ENCODE results near the gene UBAP2.

The UBAP2 gene

GRCh38 chr9:33932078-33932807, 116.4 kb downstream of the UBAP2 start:
- Histone ChIP-seq H2BK5ac (ENCODE audit: low read length) (no peak overlapping the region), H3K27ac (replicated peaks; ENCODE audit: low read length) (no peak overlapping the region), H3K9me3 (replicated peaks in 1 of 2; ENCODE audit: control insufficient read depth in 2 of 2, insufficient read depth in 1 of 2, low read depth in 1 of 2, low read length in 2 of 2) (no peaks in the 10 kb centered on the region), H3K79me1 (ENCODE audit: low read depth, low read length) (peaks cover 3% of the 10 kb centered on the region), H2AK5ac (ENCODE audit: low read depth, low read length) (no peak overlapping the region), H4K91ac (ENCODE audit: low read depth, low read length, poor library complexity) (no peak overlapping the region), H3K9ac (ENCODE audit: low read depth, low read length, poor library complexity) (no peak overlapping the region), H3K4ac (ENCODE audit: low read length) (no peak overlapping the region), H3K14ac (ENCODE audit: low read length) (no peak overlapping the region), H3K27me3 (ENCODE audit: control insufficient read depth in 3 of 3, insufficient read depth in 3 of 3, low read depth in 1 of 3, low read length in 3 of 3) (no peaks in the 10 kb centered on the region), H3K4me2 (ENCODE audit: insufficient read depth, low read length, poor library complexity, severe bottlenecking) (no peak overlapping the region), H3K23ac (ENCODE audit: low read depth, low read length, poor library complexity) (no peak overlapping the region), H3K4me1 (ENCODE audit: control insufficient read depth in 2 of 2, insufficient read depth in 1 of 2, low read depth in 1 of 2, low read length in 2 of 2) (no peaks in the 10 kb centered on the region), H2BK120ac (ENCODE audit: low read depth, low read length) (no peak overlapping the region), H3K4me3 (ENCODE audit: low read length in 2 of 2) (no peak overlapping the region), H2BK12ac (ENCODE audit: low read length) (no peak overlapping the region), H4K8ac (ENCODE audit: low read depth, low read length) (no peak overlapping the region), H3K36me3 (replicated peaks in 1 of 2; ENCODE audit: control insufficient read depth in 2 of 2, insufficient read depth in 2 of 2, low read length in 2 of 2) (peaks cover 50 to 95% of the 10 kb centered on the region in 2 donors), H2AFZ (ENCODE audit: low read length) (no peak overlapping the region), H3K18ac (ENCODE audit: low read length) (no peak overlapping the region), H2BK15ac (ENCODE audit: low read length) (no peak overlapping the region)
- DNase-seq (ENCODE audit: low spot score), result no peak
- no CpG with 5 or more reads among the region's 20 CpGs for WGBS, 2 donors (ENCODE audit: extremely low coverage in 2 of 2, insufficient read length in 2 of 2, insufficient replicate concordance in 1 of 2)

DNA sequence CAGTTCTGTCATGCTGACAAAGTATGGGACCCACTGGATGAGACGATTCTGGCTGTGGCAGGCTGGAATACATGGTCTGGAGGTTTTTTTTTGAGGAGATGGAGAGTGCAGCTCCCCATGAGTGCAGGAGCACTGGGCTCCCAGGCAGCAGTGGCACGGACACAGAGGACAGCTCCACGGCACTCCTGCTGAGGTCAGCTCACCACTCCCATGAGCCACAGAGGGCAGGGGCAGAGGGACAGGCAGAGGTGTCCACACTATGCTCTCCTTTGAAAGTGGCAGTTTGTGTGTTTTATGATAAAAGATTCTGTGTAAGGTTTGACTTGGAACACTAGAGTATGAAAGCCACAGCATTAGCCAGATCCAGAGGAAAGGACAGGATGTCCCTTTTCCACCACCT, 117.4 kb downstream of the UBAP2 start:
- H3K4me2 ChIP-seq (ENCODE audit: insufficient read depth, low read length, poor library complexity, severe bottlenecking), result no peak overlapping the region

GRCh38 chr9:33927694-33928093, 121.0 kb downstream of the UBAP2 start:
- no peak overlapping the region for H2BK15ac ChIP-seq (ENCODE audit: low read length)
- DNase-seq (ENCODE audit: low spot score), result no peak
- no peak overlapping the region for H3K27ac ChIP-seq (replicated peaks; ENCODE audit: low read length)
- H3K4ac ChIP-seq (ENCODE audit: low read length), result no peak overlapping the region
- H3K4me1 ChIP-seq (ENCODE audit: control insufficient read depth in 2 of 2, insufficient read depth in 1 of 2, low read depth in 1 of 2, low read length in 2 of 2), result peaks cover 0 to 3% of the 10 kb centered on the region in 2 donors
- H3K79me1 ChIP-seq (ENCODE audit: low read depth, low read length), result peaks cover 3% of the 10 kb centered on the region
- H3K9me3 ChIP-seq (replicated peaks in 1 of 2; ENCODE audit: control insufficient read depth in 2 of 2, insufficient read depth in 1 of 2, low read depth in 1 of 2, low read length in 2 of 2), result no peaks in the 10 kb centered on the region
- H3K14ac ChIP-seq (ENCODE audit: low read length), result no peak overlapping the region
- no peak overlapping the region for H2AFZ ChIP-seq (ENCODE audit: low read length)
- H3K23ac ChIP-seq (ENCODE audit: low read depth, low read length, poor library complexity), result peak overlapping the region; percentile 66
- H2BK120ac ChIP-seq (ENCODE audit: low read depth, low read length), result no peak overlapping the region
- peaks cover 63 to 94% of the 10 kb centered on the region in 2 donors for H3K36me3 ChIP-seq (replicated peaks in 1 of 2; ENCODE audit: control insufficient read depth in 2 of 2, insufficient read depth in 2 of 2, low read length in 2 of 2)
- no peak overlapping the region for H3K18ac ChIP-seq (ENCODE audit: low read length)
- no peak overlapping the region for H2BK5ac ChIP-seq (ENCODE audit: low read length)
- H3K27me3 ChIP-seq (ENCODE audit: control insufficient read depth in 3 of 3, insufficient read depth in 3 of 3, low read depth in 1 of 3, low read length in 3 of 3), result no peaks in the 10 kb centered on the region
- H2BK12ac ChIP-seq (ENCODE audit: low read length), result no peak overlapping the region
- no peak overlapping the region for H3K9ac ChIP-seq (ENCODE audit: low read depth, low read length, poor library complexity)
- H4K91ac ChIP-seq (ENCODE audit: low read depth, low read length, poor library complexity), result no peak overlapping the region
- H3K4me2 ChIP-seq (ENCODE audit: insufficient read depth, low read length, poor library complexity, severe bottlenecking), result no peak overlapping the region
- H2AK5ac ChIP-seq (ENCODE audit: low read depth, low read length), result no peak overlapping the region
- no peak overlapping the region for H3K4me3 ChIP-seq (ENCODE audit: low read length in 2 of 2)
- no peak overlapping the region for H4K8ac ChIP-seq (ENCODE audit: low read depth, low read length)
- WGBS, 2 donors (ENCODE audit: extremely low coverage in 2 of 2, insufficient read length in 2 of 2, insufficient replicate concordance in 1 of 2), result no CpG with 5 or more reads among the region's 15 CpGs

More for the DNA sequence above, 117.4 kb downstream of the UBAP2 start:
- H3K4me1 ChIP-seq (ENCODE audit: control insufficient read depth in 2 of 2, insufficient read depth in 1 of 2, low read depth in 1 of 2, low read length in 2 of 2), result no peaks in the 10 kb centered on the region
- H2AFZ ChIP-seq (ENCODE audit: low read length), result no peak overlapping the region
- no peak for DNase-seq (ENCODE audit: low spot score)
- peaks cover 3% of the 10 kb centered on the region for H3K79me1 ChIP-seq (ENCODE audit: low read depth, low read length)
- H3K4me3 ChIP-seq (ENCODE audit: low read length in 2 of 2), result no peak overlapping the region
- peaks cover 56 to 95% of the 10 kb centered on the region in 2 donors for H3K36me3 ChIP-seq (replicated peaks in 1 of 2; ENCODE audit: control insufficient read depth in 2 of 2, insufficient read depth in 2 of 2, low read length in 2 of 2)
- H2BK15ac ChIP-seq (ENCODE audit: low read length), result no peak overlapping the region
- no peak overlapping the region for H3K23ac ChIP-seq (ENCODE audit: low read depth, low read length, poor library complexity)
- H3K9ac ChIP-seq (ENCODE audit: low read depth, low read length, poor library complexity), result no peak overlapping the region
- no peak overlapping the region for H3K4ac ChIP-seq (ENCODE audit: low read length)
- no peak overlapping the region for H2BK120ac ChIP-seq (ENCODE audit: low read depth, low read length)
- H3K27ac ChIP-seq (replicated peaks; ENCODE audit: low read length), result no peak overlapping the region
- H3K27me3 ChIP-seq (ENCODE audit: control insufficient read depth in 3 of 3, insufficient read depth in 3 of 3, low read depth in 1 of 3, low read length in 3 of 3), result no peaks in the 10 kb centered on the region
- no peaks in the 10 kb centered on the region for H3K9me3 ChIP-seq (replicated peaks in 1 of 2; ENCODE audit: control insufficient read depth in 2 of 2, insufficient read depth in 1 of 2, low read depth in 1 of 2, low read length in 2 of 2)
- no CpG with 5 or more reads among the region's 3 CpGs for WGBS, 2 donors (ENCODE audit: extremely low coverage in 2 of 2, insufficient read length in 2 of 2, insufficient replicate concordance in 1 of 2)
- no peak overlapping the region for H2BK5ac ChIP-seq (ENCODE audit: low read length)
- no peak overlapping the region for H3K18ac ChIP-seq (ENCODE audit: low read length)
- no peak overlapping the region for H2BK12ac ChIP-seq (ENCODE audit: low read length)
- no peak overlapping the region for H2AK5ac ChIP-seq (ENCODE audit: low read depth, low read length)
- no peak overlapping the region for H4K91ac ChIP-seq (ENCODE audit: low read depth, low read length, poor library complexity)
- H4K8ac ChIP-seq (ENCODE audit: low read depth, low read length), result no peak overlapping the region
- no peak overlapping the region for H3K14ac ChIP-seq (ENCODE audit: low read length)

GRCh38 chr9:33926746-33927485, 121.8 kb downstream of the UBAP2 start:
- H3K4me3 ChIP-seq (ENCODE audit: low read length in 2 of 2), result no peak overlapping the region
- H3K4me1 ChIP-seq (ENCODE audit: control insufficient read depth in 2 of 2, insufficient read depth in 1 of 2, low read depth in 1 of 2, low read length in 2 of 2), result peaks cover 0 to 3% of the 10 kb centered on the region in 2 donors
- H3K4ac ChIP-seq (ENCODE audit: low read length), result no peak overlapping the region
- no peak overlapping the region for H2BK15ac ChIP-seq (ENCODE audit: low read length)
- peak overlapping the region; percentile 30 for H3K9ac ChIP-seq (ENCODE audit: low read depth, low read length, poor library complexity)
- no peak overlapping the region for H2BK5ac ChIP-seq (ENCODE audit: low read length)
- H3K23ac ChIP-seq (ENCODE audit: low read depth, low read length, poor library complexity), result no peak overlapping the region
- H3K14ac ChIP-seq (ENCODE audit: low read length), result no peak overlapping the region
- no peak for DNase-seq (ENCODE audit: low spot score)
- no peak overlapping the region for H3K18ac ChIP-seq (ENCODE audit: low read length)
- H2AK5ac ChIP-seq (ENCODE audit: low read depth, low read length), result no peak overlapping the region
- no peaks in the 10 kb centered on the region for H3K9me3 ChIP-seq (replicated peaks in 1 of 2; ENCODE audit: control insufficient read depth in 2 of 2, insufficient read depth in 1 of 2, low read depth in 1 of 2, low read length in 2 of 2)
- H3K4me2 ChIP-seq (ENCODE audit: insufficient read depth, low read length, poor library complexity, severe bottlenecking), result no peak overlapping the region
- WGBS, 2 donors (ENCODE audit: extremely low coverage in 2 of 2, insufficient read length in 2 of 2, insufficient replicate concordance in 1 of 2), result no CpG with 5 or more reads among the region's 17 CpGs
- no peak overlapping the region for H3K27ac ChIP-seq (replicated peaks; ENCODE audit: low read length)
- no peaks in the 10 kb centered on the region for H3K27me3 ChIP-seq (ENCODE audit: control insufficient read depth in 3 of 3, insufficient read depth in 3 of 3, low read depth in 1 of 3, low read length in 3 of 3)
- peaks cover 60 to 94% of the 10 kb centered on the region in 2 donors for H3K36me3 ChIP-seq (replicated peaks in 1 of 2; ENCODE audit: control insufficient read depth in 2 of 2, insufficient read depth in 2 of 2, low read length in 2 of 2)
- H2AFZ ChIP-seq (ENCODE audit: low read length), result no peak overlapping the region
- H4K8ac ChIP-seq (ENCODE audit: low read depth, low read length), result no peak overlapping the region
- no peak overlapping the region for H2BK120ac ChIP-seq (ENCODE audit: low read depth, low read length)
- H4K91ac ChIP-seq (ENCODE audit: low read depth, low read length, poor library complexity), result no peak overlapping the region
- H2BK12ac ChIP-seq (ENCODE audit: low read length), result no peak overlapping the region
- H3K79me1 ChIP-seq (ENCODE audit: low read depth, low read length), result peaks cover 3% of the 10 kb centered on the region

Measured in neuronal stem cell (in vitro differentiated cells).